GM18502 (cell line): ENCODE data around the gene DIAPH2.

Experiments
- ATAC-seq: cut with Tn5 transposase; IDR thresholded peaks from one replicate; pipeline ENCODE4 v1.9.1; 2021; ENCODE audit warnings: mild to moderate bottlenecking; ENCODE audit not compliant: unreplicated experiment, poor library complexity

Gene DIAPH2

DNA sequence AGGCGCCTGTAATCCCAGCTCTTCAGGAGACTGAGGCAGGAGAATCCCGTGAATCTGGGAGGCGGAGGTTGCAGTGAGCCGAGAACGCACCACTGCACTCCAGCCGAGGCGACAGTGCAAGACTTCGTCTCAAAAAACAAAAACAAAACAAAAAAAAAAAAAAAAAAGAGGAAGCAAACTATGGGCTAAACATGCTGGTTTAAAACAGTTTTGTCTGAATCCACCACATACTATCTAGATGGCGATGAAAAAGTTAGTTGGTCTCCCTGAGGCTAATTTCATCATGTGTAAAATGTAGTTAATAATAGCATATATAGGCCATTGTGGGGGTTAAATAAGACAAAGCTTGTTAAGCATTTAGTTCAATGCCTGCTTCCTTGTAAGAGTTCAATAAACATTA lies 650.2 kb downstream of the DIAPH2 start:
- ATAC-seq: no peak

- no peak for ATAC-seq
These were observed 660.1 kb downstream of the DIAPH2 start for GRCh38 chrX:97344724-97345123.

- ATAC-seq: no peak
These were observed 674.3 kb downstream of the DIAPH2 start for GRCh38 chrX:97358941-97359340.

- ATAC-seq: no peak
These were observed 679.2 kb downstream of the DIAPH2 start for GRCh38 chrX:97363843-97364242.

DNA sequence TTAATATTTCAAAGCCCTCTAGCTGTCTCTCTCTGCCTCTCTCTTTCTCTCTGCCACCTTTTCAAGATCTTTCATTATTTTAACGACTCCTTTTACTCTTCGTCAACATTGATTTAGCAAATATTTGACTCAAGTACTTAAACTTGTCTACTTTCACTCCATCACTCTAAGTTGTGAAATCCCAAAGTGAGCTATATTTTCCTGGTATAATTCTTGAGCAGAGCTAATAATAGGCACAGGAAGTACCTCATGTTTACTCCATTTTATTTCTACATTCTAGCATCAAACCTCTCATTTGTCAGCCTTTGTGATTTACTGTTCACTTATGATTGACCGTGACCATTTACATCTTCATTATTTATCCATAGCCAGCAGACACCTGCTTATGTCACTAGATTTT lies 681.6 kb downstream of the DIAPH2 start:
- ATAC-seq: no peak

DNA sequence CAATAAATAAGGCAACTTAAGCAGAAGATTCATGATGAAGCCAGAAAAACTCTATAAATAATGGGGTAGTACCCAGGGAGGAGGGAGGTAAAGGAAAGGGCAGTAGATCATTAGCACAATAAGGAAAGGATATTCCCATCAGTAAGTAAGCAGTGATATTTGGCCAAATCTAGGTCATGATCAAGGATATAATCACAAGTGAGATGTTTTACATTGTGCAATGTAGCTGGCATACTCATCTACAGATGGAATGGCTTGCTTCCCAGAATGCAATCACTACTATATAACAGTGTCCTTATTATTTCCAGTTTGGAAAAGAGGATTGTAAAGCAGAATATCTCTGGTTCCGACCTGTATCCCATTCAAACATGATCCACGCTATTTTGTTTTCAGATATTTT lies 682.5 kb downstream of the DIAPH2 start:
- no peak for ATAC-seq

DNA sequence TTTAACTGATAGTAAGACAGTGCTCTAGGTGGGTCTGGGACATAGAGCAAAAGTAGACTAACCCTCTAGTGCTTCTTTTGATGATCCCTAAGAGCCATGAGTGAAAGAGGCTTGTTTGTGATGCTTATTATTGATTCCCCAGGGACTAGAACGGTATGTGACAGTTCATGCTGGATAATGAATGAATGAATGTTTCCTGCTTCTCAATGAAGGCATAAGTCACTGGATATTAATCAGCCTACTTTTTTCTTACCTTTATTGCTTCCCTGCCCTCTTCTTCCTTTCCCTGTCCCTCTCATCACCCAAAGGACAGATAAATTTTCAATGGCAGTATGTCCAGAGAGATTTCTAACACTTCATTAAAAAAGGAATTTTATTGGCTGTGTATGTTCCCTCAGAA lies 685.3 kb downstream of the DIAPH2 start:
- ATAC-seq: no peak

DNA sequence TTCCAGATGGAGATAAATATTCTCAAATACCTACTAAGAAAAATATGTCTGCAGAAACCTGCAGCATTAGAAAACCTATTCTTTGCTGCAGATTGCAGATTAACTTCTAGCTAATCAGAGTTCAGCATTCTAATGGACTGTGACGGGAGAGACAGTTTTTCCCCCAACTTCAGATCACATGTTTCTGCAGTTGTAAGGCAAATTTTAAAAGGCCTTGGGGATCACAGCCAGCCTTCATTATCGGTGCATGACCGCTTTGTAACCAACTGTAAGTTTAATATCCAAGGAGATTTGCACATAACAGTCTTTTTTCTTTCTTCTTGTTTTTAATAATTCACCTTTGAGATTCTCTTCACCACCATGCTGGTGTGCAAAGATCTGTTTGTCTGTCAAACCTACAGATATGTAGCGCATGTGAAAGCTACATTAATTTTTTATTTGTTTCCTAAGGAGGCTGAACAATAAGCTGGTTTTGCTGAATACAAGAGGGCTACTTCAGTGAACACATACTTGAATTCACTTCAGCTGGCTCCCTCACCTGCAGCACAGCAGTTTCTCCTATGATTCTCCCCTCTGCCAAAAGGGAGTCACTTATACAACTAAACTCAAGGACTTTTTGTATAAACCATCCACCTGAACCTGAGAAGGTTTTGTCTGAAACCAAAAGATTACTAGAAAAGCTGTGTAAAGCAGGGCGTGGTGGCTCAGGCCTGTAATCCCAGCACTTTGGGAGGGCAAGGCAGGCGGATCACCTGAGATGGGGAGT lies 687.5 kb downstream of the DIAPH2 start:
- ATAC-seq: no peak

GRCh38 chrX:97374266-97374665 lies 689.6 kb downstream of the DIAPH2 start:
- no peak for ATAC-seq

- no peak for ATAC-seq
These were observed 695.6 kb downstream of the DIAPH2 start for GRCh38 chrX:97380200-97380599.

GRCh38 chrX:97384685-97385084 lies 700.0 kb downstream of the DIAPH2 start:
- no peak for ATAC-seq

DNA sequence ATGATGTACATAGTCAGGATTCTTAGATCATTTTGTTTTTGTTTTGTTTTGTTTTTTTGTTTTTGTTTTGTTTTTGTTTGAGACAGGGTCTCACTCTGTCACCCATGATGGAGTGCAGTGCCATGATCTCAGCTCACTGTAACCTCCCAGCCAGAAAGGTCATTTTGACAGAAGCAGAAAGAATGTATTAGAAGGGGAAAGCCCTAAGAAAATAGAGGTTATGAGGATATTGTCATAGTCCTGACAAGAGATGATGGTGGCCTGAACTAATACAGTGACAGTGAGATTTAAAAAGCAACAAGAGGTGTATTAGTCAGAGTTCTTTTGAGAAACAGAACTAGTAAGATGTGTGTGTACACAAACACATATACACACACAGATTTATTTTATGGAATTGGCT lies 702.4 kb downstream of the DIAPH2 start:
- no peak for ATAC-seq

GRCh38 chrX:97389761-97390192 lies 705.1 kb downstream of the DIAPH2 start:
- no peak for ATAC-seq

DNA sequence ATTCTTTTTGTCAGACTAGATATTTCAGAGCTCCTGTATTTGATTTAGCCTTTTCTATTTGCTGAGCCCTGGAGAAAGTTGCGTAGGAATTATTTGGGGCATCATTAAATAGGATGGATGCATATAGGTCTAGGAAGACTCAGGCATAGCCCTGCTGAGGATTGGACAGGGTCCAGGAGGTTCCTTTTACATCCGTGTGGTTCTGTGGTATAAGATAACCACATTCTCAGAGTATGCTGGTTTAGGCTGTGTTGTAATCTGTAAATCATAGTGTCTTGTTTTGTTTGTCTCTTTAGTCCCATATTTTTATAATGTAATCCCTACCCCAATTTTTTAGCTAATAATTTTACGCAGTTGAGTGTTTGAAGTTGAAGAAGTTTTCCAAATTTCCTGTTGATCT lies 712.7 kb downstream of the DIAPH2 start:
- ATAC-seq: no peak

GRCh38 chrX:97398030-97398551 lies 713.4 kb downstream of the DIAPH2 start:
- peak; percentile 61 for ATAC-seq

- ATAC-seq: peak; percentile 34
These were observed 714.8 kb downstream of the DIAPH2 start for GRCh38 chrX:97399400-97399799.

- no peak for ATAC-seq
These were observed 715.9 kb downstream of the DIAPH2 start for GRCh38 chrX:97400492-97400891.

GRCh38 chrX:97401154-97401553 lies 716.5 kb downstream of the DIAPH2 start:
- ATAC-seq: peak; percentile 59

DNA sequence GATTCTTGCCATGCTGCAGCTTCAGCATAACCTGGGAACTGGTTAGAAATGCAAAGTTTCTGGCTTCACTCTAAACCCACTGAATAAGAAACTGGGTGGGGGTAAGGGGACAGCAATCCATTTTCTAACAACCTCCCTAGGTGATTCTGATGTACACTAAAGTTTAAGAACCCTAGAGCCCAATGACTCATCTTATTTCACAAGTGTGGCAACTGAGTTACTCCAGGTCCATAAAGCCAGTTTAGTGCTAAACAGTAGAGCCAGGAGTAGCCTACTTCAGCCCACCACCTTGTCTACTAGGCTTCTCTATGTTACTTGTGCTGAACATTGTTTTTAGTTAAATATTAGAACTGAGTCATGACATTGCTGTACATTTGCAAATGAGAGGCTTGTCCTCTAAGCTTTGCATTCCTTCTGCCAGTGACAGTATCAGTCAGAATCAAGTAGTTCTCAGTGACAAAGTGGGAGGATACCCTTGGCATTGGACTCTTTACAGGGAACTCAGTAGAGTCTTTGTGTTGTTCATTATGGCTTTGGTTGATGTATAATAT lies 717.0 kb downstream of the DIAPH2 start:
- ATAC-seq: no peak

GRCh38 chrX:97402333-97402732 lies 717.7 kb downstream of the DIAPH2 start:
- ATAC-seq: no peak

GRCh38 chrX:97402903-97403302 lies 718.3 kb downstream of the DIAPH2 start:
- no peak for ATAC-seq
